LNCaP clone FGC (cell line): ENCODE measurements around the gene NOSIP.

Experiments
- DNase-seq: peaks from one replicate; pipeline ENCODE4 v3.0.0-alpha.2; 2011; ENCODE audit warnings: low read depth
- H3K4me3 ChIP-seq: 2 replicates; pipeline ENCODE4 v1.5.1; 2011; ENCODE audit warnings: mild to moderate bottlenecking, low read depth, low read length, control low read depth
- CTCF ChIP-seq: IDR thresholded peaks from 2 replicates; pipeline ENCODE4 v1.5.1; 2012; ENCODE audit warnings: mild to moderate bottlenecking; ENCODE audit not compliant: control insufficient read depth, insufficient read depth; ENCODE audit errors: extremely low read depth

NOSIP gene

GRCh38 chr19:49581007-49581508 lies 702 bp upstream of the NOSIP start, which contains the start of gene PRRG2:
Gene PRRG2, plus strand, starts transcription at chr19:49581316. Its CDS starts 1,904 bp downstream, at chr19:49583220.
- no peak for TF ChIP-seq CTCF
- H3K4me3 ChIP-seq, result peak within 1 kb of the TSS; percentile 87
- DNase-seq, result no peak

GRCh38 chr19:49579947-49580263 lies 451 bp downstream of the NOSIP start:
- DNase-seq, result no peak
- peak overlapping the region; percentile 87 for H3K4me3 ChIP-seq
- no peak for TF ChIP-seq CTCF

GRCh38 chr19:49579193-49579592 lies 1.2 kb downstream of the NOSIP start:
- no peak for DNase-seq
- peak overlapping the region; percentile 87 for H3K4me3 ChIP-seq
- TF ChIP-seq CTCF, result no peak

- TF ChIP-seq CTCF, result no peak
- DNase-seq, result no peak
Measured at GRCh38 chr19:49574206-49574755, 6.1 kb downstream of the NOSIP start.

GRCh38 chr19:49573425-49573824 lies 6.9 kb downstream of the NOSIP start:
- no peak overlapping the region for H3K4me3 ChIP-seq
- no peak for DNase-seq

More at GRCh38 chr19:49574206-49574755, 6.1 kb downstream of the NOSIP start:
- H3K4me3 ChIP-seq, result no peak overlapping the region

GRCh38 chr19:49573009-49573408 lies 7.3 kb downstream of the NOSIP start:
- no peak for DNase-seq
- no peak overlapping the region for H3K4me3 ChIP-seq
- no peak for TF ChIP-seq CTCF

More at GRCh38 chr19:49573425-49573824, 6.9 kb downstream of the NOSIP start:
- TF ChIP-seq CTCF, result no peak
